Stimulated activated CD4-positive, alpha-beta T cell treated with anti-CD3 and anti-CD28 coated beads, Interleukin-2, amount 100 ng/mL, for 4 hours (primary cell): ENCODE data around the gene ESR1.

Experiments used
- DNase-seq: peaks from one replicate; pipeline ENCODE4 v3.0.0-alpha.2; 2020; ENCODE audit warnings: low read depth

Gene ESR1

GRCh38 chr6:152094992-152095592, 287.6 kb downstream of the ESR1 start:
- DNase-seq = no peak

- DNase-seq = no peak
These were observed 289.5 kb downstream of the ESR1 start for GRCh38 chr6:152096863-152097496.

- no peak for DNase-seq
These were observed 291.2 kb downstream of the ESR1 start for GRCh38 chr6:152098683-152099082.

- no peak for DNase-seq
These were observed 292.1 kb downstream of the ESR1 start for GRCh38 chr6:152099446-152100182.

GRCh38 chr6:152100183-152100618, 292.7 kb downstream of the ESR1 start:
- no peak for DNase-seq

- DNase-seq = no peak
These were observed 300.5 kb downstream of the ESR1 start for GRCh38 chr6:152107973-152108372.

- no peak for DNase-seq
These were observed 303.7 kb downstream of the ESR1 start for GRCh38 chr6:152110886-152111820.

GRCh38 chr6:152112491-152113261, 305.2 kb downstream of the ESR1 start:
- no peak for DNase-seq

GRCh38 chr6:152117156-152118133, 310.0 kb downstream of the ESR1 start:
- DNase-seq = no peak

GRCh38 chr6:152118224-152118623, 310.7 kb downstream of the ESR1 start:
- DNase-seq = no peak

GRCh38 chr6:152118678-152119077, 311.2 kb downstream of the ESR1 start:
- no peak for DNase-seq

- DNase-seq = no peak
These were observed 312.3 kb downstream of the ESR1 start for GRCh38 chr6:152119831-152120230.

- no peak for DNase-seq
These were observed 314.4 kb downstream of the ESR1 start for GRCh38 chr6:152121910-152122309.

- DNase-seq = no peak
These were observed 315.0 kb downstream of the ESR1 start for GRCh38 chr6:152122434-152122833.

GRCh38 chr6:152123076-152123475, 315.6 kb downstream of the ESR1 start:
- DNase-seq = no peak

- DNase-seq = no peak
These were observed 317.1 kb downstream of the ESR1 start for GRCh38 chr6:152124429-152125074.

- DNase-seq = no peak
These were observed 320.1 kb downstream of the ESR1 start for GRCh38 chr6:152127432-152128165.

GRCh38 chr6:152129691-152130151, 322.2 kb downstream of the ESR1 start:
- DNase-seq = no peak

GRCh38 chr6:152130441-152130840, 323.0 kb downstream of the ESR1 start:
- no peak for DNase-seq
